Loucy (cell line): Measurements from ENCODE around the gene LHFPL4.

Source experiments
- H2AFZ ChIP-seq: fragments of 200-600 bp; sonication (generic); 2 replicates; pipeline ENCODE4 v1.6.0; 2016; ENCODE audit warnings: antibody characterized with exemption, mild to moderate bottlenecking, low read length, moderate library complexity
- H3F3A ChIP-seq: fragments of 200-600 bp; 2 replicates; pipeline ENCODE4 v1.6.0; 2016; ENCODE audit warnings: antibody characterized with exemption, low read depth, mild to moderate bottlenecking
- H3K27me3 ChIP-seq: fragments of 200-600 bp; sonication (generic); 2 replicates; pipeline ENCODE4 v1.6.1; 2014; ENCODE audit warnings: low read length, mild to moderate bottlenecking; ENCODE audit not compliant: insufficient read depth, poor library complexity, severe bottlenecking
- H3K36me3 ChIP-seq: fragments of 200-600 bp; sonication (generic); 2 replicates; pipeline ENCODE4 v1.6.1; 2016; ENCODE audit warnings: low read length; ENCODE audit not compliant: insufficient read depth
- H3K4me1 ChIP-seq: fragments of 200-600 bp; sonication (generic); 2 replicates; pipeline ENCODE4 v1.5.1; 2014; ENCODE audit warnings: low read length, mild to moderate bottlenecking; ENCODE audit not compliant: insufficient read depth, poor library complexity, severe bottlenecking
- H3K4me2 ChIP-seq: fragments of 200-600 bp; sonication (generic); 2 replicates; pipeline ENCODE4 v1.6.0; 2014; ENCODE audit warnings: antibody characterized with exemption, low read length, low read depth, mild to moderate bottlenecking; ENCODE audit not compliant: poor library complexity, severe bottlenecking
- H3K4me3 ChIP-seq: fragments of 200-600 bp; sonication (generic); 2 replicates; pipeline ENCODE4 v1.5.1; 2014; ENCODE audit warnings: low read length, mild to moderate bottlenecking, mixed read lengths; ENCODE audit not compliant: poor library complexity, severe bottlenecking
- H3K79me2 ChIP-seq: fragments of 200-600 bp; sonication (generic); 2 replicates; pipeline ENCODE4 v1.6.1; 2014; ENCODE audit warnings: low read length; ENCODE audit not compliant: insufficient read depth
- H3K9ac ChIP-seq: fragments of 200-600 bp; sonication (generic); 2 replicates; pipeline ENCODE4 v1.6.0; 2014; ENCODE audit warnings: mild to moderate bottlenecking, low read depth, low read length, moderate library complexity; ENCODE audit not compliant: poor library complexity, severe bottlenecking
- H3K9me2 ChIP-seq: fragments of 200-600 bp; sonication (generic); replicated peaks from 2 replicates; pipeline ENCODE4 v1.6.1; 2016; ENCODE audit warnings: low read depth, low read length, mixed read lengths
- H3K9me3 ChIP-seq: fragments of 200-600 bp; sonication (generic); 2 replicates; pipeline ENCODE4 v1.6.1; 2014; ENCODE audit warnings: mild to moderate bottlenecking, antibody characterized with exemption, low read length, low read depth; ENCODE audit not compliant: insufficient read depth
- H4K20me1 ChIP-seq: fragments of 200-600 bp; sonication (generic); 2 replicates; pipeline ENCODE4 v1.6.0; 2014; ENCODE audit warnings: antibody characterized with exemption, low read length, mild to moderate bottlenecking; ENCODE audit not compliant: insufficient read depth, poor library complexity, severe bottlenecking
- CTCF ChIP-seq: fragments of 200-600 bp; sonication (generic); conservative IDR thresholded peaks from 2 replicates; pipeline ENCODE4 v1.5.1; 2014; ENCODE audit warnings: mild to moderate bottlenecking, antibody characterized with exemption, low read length
- EZH2phosphoT487 ChIP-seq: fragments of 200-600 bp; IDR thresholded peaks from 2 replicates; pipeline ENCODE4 v1.6.1; 2018; ENCODE audit warnings: antibody characterized with exemption, mild to moderate bottlenecking, moderate library complexity, borderline replicate concordance

The LHFPL4 gene

GRCh38 chr3:9552252-9552999 lies 1.2 kb downstream of the LHFPL4 start:
- Histone ChIP-seq H3K4me3 (no peak overlapping the region), H2AFZ (no peak overlapping the region)

GRCh38 chr3:9550999-9551398 lies 2.6 kb downstream of the LHFPL4 start:
- Histone ChIP-seq H3K9me2 (no peaks in the 10 kb centered on the region), H3K9me3 (no peaks in the 10 kb centered on the region), H4K20me1 (no peaks in the 10 kb centered on the region), H3K79me2 (no peaks in the 10 kb centered on the region), H3K27me3 (no peaks in the 10 kb centered on the region), H3K4me3 (no peak overlapping the region), H3K4me2 (no peak overlapping the region), H3K4me1 (no peaks in the 10 kb centered on the region), H3K36me3 (no peaks in the 10 kb centered on the region), H2AFZ (no peak overlapping the region), H3F3A (no peaks in the 10 kb centered on the region), H3K9ac (no peak overlapping the region)
- TF ChIP-seq EZH2phosphoT487 = no peak

More at GRCh38 chr3:9552252-9552999, 1.2 kb downstream of the LHFPL4 start:
- H3K4me2 ChIP-seq = no peak overlapping the region
- H3K9ac ChIP-seq = no peak overlapping the region
- H3K4me1 ChIP-seq = no peaks in the 10 kb centered on the region
- H3F3A ChIP-seq = no peaks in the 10 kb centered on the region
- no peaks in the 10 kb centered on the region for H3K9me3 ChIP-seq
- no peaks in the 10 kb centered on the region for H3K79me2 ChIP-seq
- H4K20me1 ChIP-seq = no peaks in the 10 kb centered on the region
- no peaks in the 10 kb centered on the region for H3K27me3 ChIP-seq
- H3K9me2 ChIP-seq = no peaks in the 10 kb centered on the region
- no peak for TF ChIP-seq CTCF
- TF ChIP-seq EZH2phosphoT487 = no peak
- H3K36me3 ChIP-seq = no peaks in the 10 kb centered on the region

DNA sequence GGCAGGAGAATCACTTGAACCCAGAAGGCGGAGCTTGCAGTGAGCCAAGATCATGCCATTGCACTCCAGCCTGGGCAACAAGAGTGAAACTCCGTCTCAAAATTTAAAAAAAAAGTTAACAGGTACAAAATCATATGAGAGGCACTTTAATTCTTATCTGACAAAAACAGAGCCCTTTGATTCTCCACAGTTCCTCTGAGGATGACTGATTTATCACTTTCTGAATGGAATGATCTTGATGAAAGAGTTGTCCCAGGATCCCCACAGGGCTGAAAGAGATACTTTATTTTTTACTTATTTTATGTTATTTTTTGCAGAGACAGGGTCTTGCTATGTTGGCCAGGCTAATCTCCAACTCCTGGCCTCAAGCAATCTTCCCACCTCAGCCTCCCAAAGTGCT lies 4.0 kb downstream of the LHFPL4 start:
- H3K4me2 ChIP-seq = no peak overlapping the region
- no peak for TF ChIP-seq CTCF
- no peak for TF ChIP-seq EZH2phosphoT487
- no peaks in the 10 kb centered on the region for H3F3A ChIP-seq
- H3K9me3 ChIP-seq = no peaks in the 10 kb centered on the region
- H3K4me1 ChIP-seq = no peaks in the 10 kb centered on the region
- no peaks in the 10 kb centered on the region for H3K79me2 ChIP-seq
- H3K9me2 ChIP-seq = no peaks in the 10 kb centered on the region
- H2AFZ ChIP-seq = no peak overlapping the region
- no peaks in the 10 kb centered on the region for H3K27me3 ChIP-seq
- no peak overlapping the region for H3K9ac ChIP-seq
- H3K36me3 ChIP-seq = no peaks in the 10 kb centered on the region
- no peaks in the 10 kb centered on the region for H4K20me1 ChIP-seq
- no peak overlapping the region for H3K4me3 ChIP-seq

GRCh38 chr3:9548991-9549390 lies 4.6 kb downstream of the LHFPL4 start:
- Histone ChIP-seq H3F3A (no peaks in the 10 kb centered on the region), H3K9me2 (no peaks in the 10 kb centered on the region), H2AFZ (no peak overlapping the region), H4K20me1 (no peaks in the 10 kb centered on the region), H3K4me3 (no peak overlapping the region), H3K9ac (no peak overlapping the region), H3K4me1 (no peaks in the 10 kb centered on the region), H3K9me3 (no peaks in the 10 kb centered on the region), H3K27me3 (no peaks in the 10 kb centered on the region), H3K4me2 (no peak overlapping the region), H3K36me3 (no peaks in the 10 kb centered on the region), H3K79me2 (no peaks in the 10 kb centered on the region)
- no peak for TF ChIP-seq EZH2phosphoT487
- TF ChIP-seq CTCF = no peak
